WTC11 (cell line): ENCODE data around the gene STARD10.

ENCODE experiments used
- CTCF ChIP-seq: fragments of 200-600 bp; IDR thresholded peaks from 2 replicates; pipeline ENCODE4 v1.8.0; 2022; ENCODE audit warnings: antibody characterized with exemption
- ETV6 ChIP-seq: sonication (generic); formaldehyde crosslinking; IDR thresholded peaks from 2 replicates; pipeline ENCODE4 v1.8.1; 2022; ENCODE audit warnings: mild to moderate bottlenecking, missing genetic modification reagents
- TEAD4 ChIP-seq: sonication (generic); formaldehyde crosslinking; IDR thresholded peaks from 2 replicates; pipeline ENCODE4 v1.8.0; 2022; ENCODE audit warnings: mild to moderate bottlenecking, missing genetic modification reagents
- TF ChIP-seq, protein P1 (sequence below): sonication (generic); formaldehyde crosslinking; IDR thresholded peaks from 2 replicates; pipeline ENCODE4 v1.8.1; 2023; ENCODE audit warnings: mild to moderate bottlenecking, missing genetic modification reagents, moderate library complexity
- TF ChIP-seq, protein P2 (sequence below): sonication (generic); formaldehyde crosslinking; IDR thresholded peaks from 2 replicates; pipeline ENCODE4 v1.8.1; 2022; ENCODE audit warnings: low read depth, mild to moderate bottlenecking, moderate library complexity, missing genetic modification reagents, borderline replicate concordance

DNA sequence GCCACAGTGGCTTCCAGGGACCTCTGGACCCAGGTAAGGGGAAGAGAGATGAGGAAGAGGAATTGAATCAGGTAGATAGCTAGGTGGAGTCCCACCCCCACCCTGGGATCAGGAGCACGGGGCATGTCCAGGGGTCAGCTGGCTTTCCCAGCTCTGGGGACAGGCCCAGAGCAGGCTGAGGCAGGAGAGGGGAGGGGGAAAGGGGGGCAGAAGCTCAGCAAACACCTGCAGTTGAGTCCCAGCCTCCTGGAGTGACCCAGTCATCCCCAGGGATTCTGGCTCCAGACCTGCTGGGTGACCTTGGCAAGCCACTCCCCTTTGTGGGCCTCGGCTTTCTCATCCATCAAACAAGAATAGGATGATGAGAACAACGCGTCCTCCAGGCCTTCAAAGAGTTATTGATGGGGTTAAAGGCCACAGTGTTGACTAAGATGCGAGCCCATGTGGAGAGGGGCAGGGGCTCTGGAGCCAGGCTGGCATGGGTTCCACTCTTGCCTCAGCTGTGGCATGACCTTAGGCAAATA lies 16.0 kb downstream of the STARD10 start:
- TF ChIP-seq ETV6 (CRISPR knock-in tag) (no peak), TEAD4 (CRISPR knock-in tag) (no peak), CTCF (no peak)
- TF ChIP-seq, protein P1, sequence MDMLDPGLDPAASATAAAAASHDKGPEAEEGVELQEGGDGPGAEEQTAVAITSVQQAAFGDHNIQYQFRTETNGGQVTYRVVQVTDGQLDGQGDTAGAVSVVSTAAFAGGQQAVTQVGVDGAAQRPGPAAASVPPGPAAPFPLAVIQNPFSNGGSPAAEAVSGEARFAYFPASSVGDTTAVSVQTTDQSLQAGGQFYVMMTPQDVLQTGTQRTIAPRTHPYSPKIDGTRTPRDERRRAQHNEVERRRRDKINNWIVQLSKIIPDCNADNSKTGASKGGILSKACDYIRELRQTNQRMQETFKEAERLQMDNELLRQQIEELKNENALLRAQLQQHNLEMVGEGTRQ (CRISPR knock-in tag), result no peak
- TF ChIP-seq, protein P2, sequence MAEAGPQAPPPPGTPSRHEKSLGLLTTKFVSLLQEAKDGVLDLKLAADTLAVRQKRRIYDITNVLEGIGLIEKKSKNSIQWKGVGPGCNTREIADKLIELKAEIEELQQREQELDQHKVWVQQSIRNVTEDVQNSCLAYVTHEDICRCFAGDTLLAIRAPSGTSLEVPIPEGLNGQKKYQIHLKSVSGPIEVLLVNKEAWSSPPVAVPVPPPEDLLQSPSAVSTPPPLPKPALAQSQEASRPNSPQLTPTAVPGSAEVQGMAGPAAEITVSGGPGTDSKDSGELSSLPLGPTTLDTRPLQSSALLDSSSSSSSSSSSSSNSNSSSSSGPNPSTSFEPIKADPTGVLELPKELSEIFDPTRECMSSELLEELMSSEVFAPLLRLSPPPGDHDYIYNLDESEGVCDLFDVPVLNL, result no peak
